Epidermal melanocyte (primary cell): ENCODE results near the gene EPN3.

Experiments used
- DNase-seq: peaks from one replicate; pipeline ENCODE4 v3.0.0; 2011; ENCODE audit warnings: low spot score; ENCODE audit not compliant: insufficient read length

Gene EPN3

GRCh38 chr17:50586421-50587247, 54.1 kb downstream of the EPN3 start:
- no peak for DNase-seq

GRCh38 chr17:50587571-50587970, 55.0 kb downstream of the EPN3 start:
- no peak for DNase-seq

DNA sequence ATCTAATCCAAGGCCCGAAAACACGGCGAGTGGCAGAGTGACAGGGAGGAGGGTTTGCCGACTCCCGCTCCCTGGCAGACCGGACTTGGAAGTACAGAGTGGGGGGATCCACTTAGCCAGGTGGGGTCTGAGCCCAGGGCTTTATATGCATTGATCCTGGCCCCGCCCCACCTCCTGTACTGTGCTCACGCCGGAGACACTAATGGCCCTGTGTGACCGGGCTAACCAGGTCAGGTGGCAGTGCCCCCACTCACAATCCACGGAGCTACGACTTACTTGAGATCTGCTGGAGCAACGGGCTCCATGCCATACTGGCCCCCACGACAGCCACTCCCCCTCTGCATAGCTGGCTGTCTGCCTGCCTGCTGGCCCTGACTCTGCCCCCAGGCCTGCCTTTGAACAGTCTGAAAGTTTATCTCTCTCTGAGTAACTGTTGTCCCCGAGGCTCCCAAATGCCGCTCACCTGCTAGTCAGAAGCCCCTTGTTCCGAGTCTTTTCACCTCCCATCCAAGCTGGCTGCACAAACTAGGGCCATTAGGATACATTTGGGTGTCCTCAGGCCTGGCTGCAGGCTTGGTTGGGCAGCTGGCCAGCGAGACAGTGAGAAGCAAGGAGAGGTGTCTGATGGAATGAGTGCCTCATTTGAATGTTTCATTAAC, 56.0 kb downstream of the EPN3 start:
- no peak for DNase-seq

DNA sequence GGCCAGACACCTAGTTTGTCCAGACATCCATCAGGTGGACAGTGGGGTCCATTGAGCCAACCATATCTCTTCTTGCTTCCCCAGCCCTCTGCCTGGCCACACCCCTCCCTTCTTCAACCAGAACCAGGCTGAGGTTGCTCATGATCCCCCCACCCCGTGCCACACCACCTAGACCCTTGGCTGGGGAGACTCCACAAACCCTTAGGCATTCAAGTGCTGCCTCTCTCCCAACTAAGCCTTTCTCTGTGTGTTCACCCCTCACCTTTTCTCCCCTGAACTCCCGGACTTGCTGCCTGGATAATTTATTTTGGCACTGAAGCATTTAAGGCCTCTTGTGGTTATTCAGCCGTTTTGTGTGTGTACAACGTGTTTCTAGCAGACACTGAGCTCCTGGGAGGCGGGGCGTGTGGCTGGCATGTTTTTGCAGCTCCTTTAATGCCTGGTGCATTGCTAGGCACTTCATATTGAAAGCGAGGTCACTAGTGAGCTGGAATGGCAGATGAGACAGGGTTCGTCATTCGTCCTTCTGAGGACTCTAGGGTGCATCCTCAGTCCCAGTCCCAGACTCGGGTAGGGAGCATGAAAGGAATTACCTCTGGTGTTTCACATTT, 56.7 kb downstream of the EPN3 start:
- no peak for DNase-seq

- DNase-seq: no peak
These were observed 58.6 kb downstream of the EPN3 start for GRCh38 chr17:50590946-50591737.

GRCh38 chr17:50593321-50593720, 60.8 kb downstream of the EPN3 start:
- no peak for DNase-seq
